ENCODE results near the gene TACC2. TPM values are rescaled to one million over a fixed set of nuclear protein-coding genes. Genes with fewer than 3 reads are reported as not detected.

Gene TACC2
- total RNA-seq, 3 donors from 2014 or later = 26.1 to 30.5 (median 28.5) TPM

DNA sequence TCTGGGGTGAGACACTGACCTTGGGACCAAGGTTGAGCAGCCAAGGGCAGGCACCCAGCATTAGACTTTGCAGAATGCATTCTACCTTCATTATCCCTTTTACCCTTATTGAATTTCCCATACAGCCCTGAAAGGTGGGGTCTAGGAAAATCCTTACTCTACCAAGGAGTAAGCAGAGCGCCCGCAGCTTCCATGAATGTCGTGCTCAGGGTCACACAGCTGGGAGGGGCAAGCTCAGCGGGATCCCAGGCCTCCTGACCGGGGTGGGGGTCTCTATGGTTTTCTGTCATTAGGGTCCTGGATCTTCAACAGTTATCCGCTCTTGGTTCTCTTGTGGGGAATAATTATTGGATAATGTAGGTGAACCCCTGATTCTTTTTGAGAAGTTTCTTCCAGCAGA is 251.4 kb downstream of the TACC2 start:
- Histone ChIP-seq H3K4me1 (no peaks in the 10 kb centered on the region), H3K36me3 (no peaks in the 10 kb centered on the region), H3K27me3 (no peaks in the 10 kb centered on the region), H3K27ac (no peak overlapping the region), H3K9me3 (no peaks in the 10 kb centered on the region), H3K4me3 (no peak overlapping the region)
- TF ChIP-seq, protein P1, sequence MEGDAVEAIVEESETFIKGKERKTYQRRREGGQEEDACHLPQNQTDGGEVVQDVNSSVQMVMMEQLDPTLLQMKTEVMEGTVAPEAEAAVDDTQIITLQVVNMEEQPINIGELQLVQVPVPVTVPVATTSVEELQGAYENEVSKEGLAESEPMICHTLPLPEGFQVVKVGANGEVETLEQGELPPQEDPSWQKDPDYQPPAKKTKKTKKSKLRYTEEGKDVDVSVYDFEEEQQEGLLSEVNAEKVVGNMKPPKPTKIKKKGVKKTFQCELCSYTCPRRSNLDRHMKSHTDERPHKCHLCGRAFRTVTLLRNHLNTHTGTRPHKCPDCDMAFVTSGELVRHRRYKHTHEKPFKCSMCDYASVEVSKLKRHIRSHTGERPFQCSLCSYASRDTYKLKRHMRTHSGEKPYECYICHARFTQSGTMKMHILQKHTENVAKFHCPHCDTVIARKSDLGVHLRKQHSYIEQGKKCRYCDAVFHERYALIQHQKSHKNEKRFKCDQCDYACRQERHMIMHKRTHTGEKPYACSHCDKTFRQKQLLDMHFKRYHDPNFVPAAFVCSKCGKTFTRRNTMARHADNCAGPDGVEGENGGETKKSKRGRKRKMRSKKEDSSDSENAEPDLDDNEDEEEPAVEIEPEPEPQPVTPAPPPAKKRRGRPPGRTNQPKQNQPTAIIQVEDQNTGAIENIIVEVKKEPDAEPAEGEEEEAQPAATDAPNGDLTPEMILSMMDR (IDR thresholded peaks at IDR 0.05) = no peak
- TF ChIP-seq POLR2A (IDR thresholded peaks at IDR 0.05) = no peak
- no peak for TF ChIP-seq POLR2AphosphoS5 (IDR thresholded peaks at IDR 0.05)
- intact Hi-C loops (cut with DNase I; ENCODE audit: low total_unique reads) = loop anchor here (5.0 kb wide), 1 partner anchor 487 kb away; no protein-coding TSS in a partner anchor
- DNase-seq (ENCODE audit: low spot score in 2 of 2) = no peak

DNA sequence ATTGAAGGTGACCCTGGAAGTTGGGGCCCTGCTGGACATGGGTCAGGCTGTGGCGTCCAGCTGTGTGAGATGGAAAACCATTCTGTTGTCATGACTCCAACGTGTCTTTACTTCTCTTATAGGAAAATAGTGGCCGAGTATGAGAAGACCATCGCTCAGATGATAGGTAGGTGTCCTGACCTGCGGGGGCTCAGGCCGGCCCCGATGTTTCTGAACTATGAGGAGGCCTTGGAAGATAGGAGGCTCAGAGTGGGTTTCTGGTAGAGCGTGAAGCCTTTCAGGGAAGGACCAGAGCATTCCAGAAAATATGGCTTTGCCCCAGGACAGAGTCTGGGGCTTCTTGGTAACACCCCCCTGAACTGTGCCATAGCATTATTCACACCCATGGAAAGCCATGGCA is 252.9 kb downstream of the TACC2 start:
- Histone ChIP-seq H3K4me3 (no peak overlapping the region), H3K9me3 (no peaks in the 10 kb centered on the region), H3K27ac (no peak overlapping the region), H3K4me1 (no peaks in the 10 kb centered on the region), H3K27me3 (no peaks in the 10 kb centered on the region), H3K36me3 (no peaks in the 10 kb centered on the region)
- intact Hi-C loops (cut with DNase I; ENCODE audit: low total_unique reads) = loop anchor here (5.0 kb wide), 1 partner anchor 485 kb away; no protein-coding TSS in a partner anchor
- DNase-seq (ENCODE audit: low spot score in 2 of 2) = no peak
- TF ChIP-seq POLR2A (IDR thresholded peaks at IDR 0.05) = no peak
- TF ChIP-seq, protein P1 (IDR thresholded peaks at IDR 0.05) = no peak
- no peak for TF ChIP-seq POLR2AphosphoS5 (IDR thresholded peaks at IDR 0.05)

DNA sequence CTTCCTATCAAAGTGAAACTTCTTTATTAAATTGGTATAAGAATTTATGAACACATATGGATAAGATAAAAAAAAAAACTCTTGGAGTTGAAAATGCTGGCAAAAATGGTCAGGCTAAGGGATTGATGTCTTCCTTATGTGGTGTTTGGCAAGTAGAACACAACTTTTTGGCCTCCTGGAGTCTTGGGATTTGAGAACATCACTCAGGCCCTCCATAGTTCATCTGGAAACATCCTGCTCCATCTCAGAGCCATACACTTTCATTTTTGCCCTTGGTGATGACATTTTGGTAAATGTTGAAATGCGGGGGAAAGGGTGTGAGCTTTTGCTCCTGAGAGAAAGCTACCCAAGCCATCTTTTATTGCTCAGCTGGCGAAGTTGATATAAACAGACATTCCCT is 254.6 kb downstream of the TACC2 start:
- intact Hi-C loops (cut with DNase I; ENCODE audit: low total_unique reads) = loop anchor here (5.0 kb wide), 1 partner anchor 484 kb away; no protein-coding TSS in a partner anchor
- TF ChIP-seq, protein P1 (IDR thresholded peaks at IDR 0.05) = no peak
- TF ChIP-seq POLR2AphosphoS5 (IDR thresholded peaks at IDR 0.05) (no peak), POLR2A (IDR thresholded peaks at IDR 0.05) (no peak)

DNA sequence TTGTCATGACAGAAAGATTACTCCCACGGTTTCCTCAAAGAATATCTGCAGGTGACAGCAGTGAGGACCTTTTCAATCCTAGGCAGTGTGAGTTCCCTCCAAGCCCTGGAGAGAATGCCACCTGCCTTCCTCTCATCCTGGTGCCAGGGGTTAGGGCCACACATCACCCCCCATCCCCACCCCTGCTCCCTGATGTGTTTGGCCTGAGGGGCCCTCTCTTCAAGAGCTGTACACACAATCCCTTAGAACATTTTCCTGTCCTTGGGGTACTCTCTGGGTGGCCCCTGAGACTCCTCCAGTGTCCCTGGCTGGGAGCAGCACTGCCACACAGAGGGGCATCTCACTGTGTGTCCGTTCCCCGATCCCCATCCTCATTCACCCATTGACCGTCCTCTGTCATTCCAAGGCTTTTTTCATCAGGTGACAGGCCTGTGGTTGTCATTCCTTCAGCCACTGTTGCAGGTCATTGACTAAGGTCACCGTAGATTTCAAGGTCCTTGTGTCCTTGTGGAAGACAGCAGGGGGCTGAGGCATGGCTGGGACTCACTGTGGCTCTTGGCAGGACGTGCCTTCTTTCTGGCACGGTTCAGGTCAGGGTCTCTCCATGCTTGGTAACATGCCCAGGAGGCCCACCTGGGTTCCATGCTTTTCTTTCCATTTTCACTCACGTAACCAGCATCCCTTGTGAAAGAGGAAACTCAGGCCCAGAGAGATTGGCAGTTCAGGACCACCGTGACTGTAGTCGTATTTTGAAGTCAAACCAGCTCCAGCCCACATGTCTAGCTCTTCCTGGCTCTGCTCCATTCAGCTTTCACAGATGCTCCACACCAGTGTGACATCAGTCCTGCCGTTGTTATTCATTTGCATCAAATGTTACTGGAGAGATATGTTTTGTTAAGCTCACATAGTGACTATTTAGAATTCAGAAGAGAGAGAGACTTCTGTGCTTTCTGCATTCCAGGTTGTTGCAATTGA is 255.3 kb downstream of the TACC2 start:
- no peaks in the 10 kb centered on the region for H3K4me1 ChIP-seq
- TF ChIP-seq POLR2A (IDR thresholded peaks at IDR 0.05) = no peak
- TF ChIP-seq POLR2AphosphoS5 (IDR thresholded peaks at IDR 0.05) = no peak
- no peaks in the 10 kb centered on the region for H3K36me3 ChIP-seq
- H3K9me3 ChIP-seq = no peaks in the 10 kb centered on the region
- no peak overlapping the region for H3K27ac ChIP-seq
- no peak overlapping the region for H3K4me3 ChIP-seq
- H3K27me3 ChIP-seq = no peaks in the 10 kb centered on the region
- intact Hi-C loops (cut with DNase I; ENCODE audit: low total_unique reads) = loop anchor here (5.0 kb wide), 1 partner anchor 483 kb away; no protein-coding TSS in a partner anchor
- DNase-seq (ENCODE audit: low spot score in 2 of 2) = no peak

More for the DNA sequence above, 254.6 kb downstream of the TACC2 start:
- Histone ChIP-seq H3K36me3 (no peaks in the 10 kb centered on the region), H3K27ac (no peak overlapping the region), H3K4me3 (no peak overlapping the region), H3K27me3 (no peaks in the 10 kb centered on the region), H3K4me1 (no peaks in the 10 kb centered on the region), H3K9me3 (no peaks in the 10 kb centered on the region)
- no peak for DNase-seq (ENCODE audit: low spot score in 2 of 2)

DNA sequence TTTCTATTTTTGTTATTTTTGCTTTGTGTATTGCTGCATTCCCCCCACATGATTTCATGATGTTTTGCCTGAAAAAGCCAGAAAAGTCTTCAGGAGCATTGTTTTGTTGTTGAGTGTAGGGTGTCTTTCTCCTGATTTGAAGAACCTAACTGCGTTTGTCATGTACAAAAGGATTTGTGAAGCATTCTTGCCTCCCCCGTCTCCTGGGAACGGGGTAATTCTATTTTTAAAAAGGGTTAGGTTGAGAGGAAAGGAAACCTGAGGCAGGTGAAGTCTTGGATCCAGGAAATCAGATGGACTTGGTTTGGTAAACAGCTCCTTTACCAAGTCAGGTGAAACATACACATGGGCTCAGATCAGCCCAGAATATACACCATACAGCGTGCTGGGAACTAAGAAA is 256.2 kb downstream of the TACC2 start:
- Histone ChIP-seq H3K4me3 (no peak overlapping the region), H3K27ac (no peak overlapping the region), H3K4me1 (no peaks in the 10 kb centered on the region), H3K27me3 (no peaks in the 10 kb centered on the region), H3K9me3 (no peaks in the 10 kb centered on the region), H3K36me3 (no peaks in the 10 kb centered on the region)
- intact Hi-C loops (cut with DNase I; ENCODE audit: low total_unique reads) = no loop called here
- no peak for DNase-seq (ENCODE audit: low spot score in 2 of 2)
- TF ChIP-seq POLR2AphosphoS5 (IDR thresholded peaks at IDR 0.05) (no peak), POLR2A (IDR thresholded peaks at IDR 0.05) (no peak)
- TF ChIP-seq, protein P1 (IDR thresholded peaks at IDR 0.05) = no peak
